Fibroblast of skin of right quadriceps (primary cell): ENCODE measurements around the gene TGFBI.
A peak's percentile ranks its signal among the peaks of the same experiment; 100 is the strongest.

Experiments
- DNase-seq: peaks from one replicate; pipeline ENCODE4 v3.0.0-alpha.2; 2013

The TGFBI gene

GRCh38 chr5:136066661-136067271, 38.0 kb downstream of the TGFBI start:
- peak; percentile 74 for DNase-seq

GRCh38 chr5:136067422-136067821, 38.6 kb downstream of the TGFBI start:
- no peak for DNase-seq

DNA sequence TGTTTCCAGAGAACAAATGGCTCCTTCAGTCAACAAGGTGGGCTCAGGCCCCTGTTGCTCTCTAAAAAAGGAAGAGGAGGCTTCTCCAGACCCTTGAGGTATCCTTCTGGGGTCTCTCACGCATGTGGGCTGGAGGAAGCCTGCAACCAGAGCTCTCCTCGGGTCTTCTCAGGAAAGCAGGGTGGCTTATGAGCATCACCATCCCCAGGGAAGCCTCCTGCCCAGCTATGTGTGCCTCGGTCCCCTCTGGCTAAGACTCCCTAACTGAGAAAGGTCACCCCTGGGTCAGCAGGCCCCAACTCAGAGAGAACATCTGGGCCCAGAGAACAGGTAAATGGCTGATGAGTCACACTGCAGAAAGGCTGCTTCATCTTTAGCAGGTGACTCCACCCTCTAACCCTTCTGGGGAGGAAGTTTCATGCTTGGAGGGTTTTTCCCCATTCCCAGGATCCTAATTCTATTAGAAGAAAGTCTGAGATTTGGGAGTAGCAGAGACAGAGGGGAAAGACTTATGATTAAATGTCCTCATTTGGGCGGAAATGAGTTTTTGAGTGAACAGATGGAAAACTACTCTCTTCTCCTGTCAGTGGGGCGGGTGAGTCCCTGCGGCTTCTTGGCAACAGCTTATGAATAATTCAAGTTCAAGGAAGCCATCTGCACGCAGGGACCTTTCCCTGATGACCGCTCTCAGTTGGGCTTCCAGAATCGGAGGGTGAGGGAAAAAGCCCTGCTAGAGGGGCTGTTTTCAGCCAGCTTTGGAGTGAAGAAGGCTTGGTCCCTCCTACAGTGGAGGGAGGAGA, 41.9 kb downstream of the TGFBI start:
- no peak for DNase-seq

DNA sequence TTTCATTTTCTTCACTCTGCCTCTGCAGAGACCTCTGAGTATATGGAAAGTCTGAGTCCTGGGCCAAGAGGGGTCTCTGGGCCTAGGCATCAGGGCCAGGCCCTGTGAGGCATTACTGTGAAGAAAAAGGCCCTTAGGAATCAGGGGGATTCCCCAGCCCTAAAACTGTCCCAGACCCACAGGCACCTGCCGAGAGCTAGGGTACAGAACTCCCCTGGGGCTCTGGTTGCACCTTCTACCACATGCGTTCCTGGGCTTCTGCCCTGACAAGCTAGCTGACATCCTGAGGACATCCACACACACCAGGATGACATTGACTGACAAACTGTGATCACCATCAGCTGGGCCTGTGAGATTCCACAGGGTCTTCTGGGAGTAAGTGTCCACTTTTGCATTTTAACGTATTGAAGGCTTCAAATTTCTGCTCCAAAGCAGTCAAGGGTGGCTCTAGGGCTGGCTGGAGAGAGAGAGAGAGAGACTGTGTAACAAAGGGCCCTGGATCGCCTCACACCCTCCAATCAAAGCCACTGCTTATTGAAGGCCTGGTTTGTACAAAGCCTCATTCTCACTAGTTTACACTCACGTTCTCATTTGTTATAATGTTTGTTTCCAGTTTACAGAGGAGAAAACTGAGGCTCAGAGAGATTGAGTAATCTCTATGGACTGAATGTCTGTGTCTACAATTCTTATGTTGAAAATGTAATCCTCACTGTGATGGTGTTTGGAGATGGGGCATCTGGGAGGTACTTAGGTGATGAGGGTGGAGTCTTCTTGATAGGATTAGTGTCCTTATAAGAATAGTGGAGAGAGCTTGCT, 45.1 kb downstream of the TGFBI start:
- peak; percentile 46 for DNase-seq

- peak; percentile 62 for DNase-seq
These were observed 46.7 kb downstream of the TGFBI start for GRCh38 chr5:136075466-136075891.

GRCh38 chr5:136076067-136076466, 47.3 kb downstream of the TGFBI start:
- no peak for DNase-seq

DNA sequence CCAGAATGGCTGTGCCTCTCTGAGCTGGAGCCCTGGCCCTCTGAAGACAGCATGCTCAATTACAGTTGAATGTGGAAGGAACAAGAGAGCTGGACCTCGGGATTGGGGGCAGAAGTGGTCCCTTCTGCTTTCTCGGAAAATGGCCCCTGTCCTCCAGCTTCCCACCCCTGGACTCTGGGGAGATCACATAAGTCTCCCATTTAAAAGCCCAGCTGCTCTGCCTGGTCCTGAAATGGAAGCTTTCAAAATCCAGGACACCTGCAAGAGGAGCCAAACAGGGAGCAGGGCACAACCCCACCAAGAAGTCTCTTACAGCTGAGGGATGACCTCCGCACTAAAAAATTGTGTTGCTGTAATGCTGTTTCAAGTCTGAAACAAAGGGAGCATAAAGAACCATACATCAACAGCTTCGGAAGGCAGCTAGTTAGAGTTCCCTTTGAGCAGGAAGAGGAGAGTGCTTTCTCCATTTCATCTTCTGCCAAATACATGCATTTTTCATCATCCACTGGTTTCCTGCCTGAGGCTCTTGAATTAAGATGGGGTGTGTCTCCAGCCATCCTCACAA, 48.2 kb downstream of the TGFBI start:
- DNase-seq = peak; percentile 37

- no peak for DNase-seq
These were observed 50.6 kb downstream of the TGFBI start for GRCh38 chr5:136079195-136079985.

GRCh38 chr5:136080113-136080482, 51.3 kb downstream of the TGFBI start:
- no peak for DNase-seq

GRCh38 chr5:136080483-136081216, 51.9 kb downstream of the TGFBI start:
- peak; percentile 89 for DNase-seq

DNA sequence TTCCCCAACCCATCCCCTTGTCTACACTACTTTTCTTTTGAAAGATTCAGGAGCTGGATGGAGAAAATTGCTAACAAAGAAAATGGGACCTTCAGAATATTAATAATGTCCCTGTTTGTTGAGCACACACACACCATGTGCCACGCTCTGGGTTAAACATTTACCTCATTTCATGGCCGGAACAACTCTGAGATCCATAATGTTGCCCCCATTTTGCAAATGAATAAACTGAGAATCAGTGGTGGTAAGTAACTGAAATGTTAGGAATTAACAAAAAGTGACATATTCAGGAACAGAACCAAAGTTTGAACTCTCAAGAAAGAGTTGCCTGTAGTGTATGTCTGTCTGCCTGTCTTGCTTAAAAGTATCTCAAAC, 52.4 kb downstream of the TGFBI start:
- DNase-seq = no peak

- peak; percentile 65 for DNase-seq
These were observed 53.8 kb downstream of the TGFBI start for GRCh38 chr5:136082390-136083193.

- DNase-seq = no peak
These were observed 55.9 kb downstream of the TGFBI start for GRCh38 chr5:136084698-136085097.

GRCh38 chr5:136086783-136087566, 58.2 kb downstream of the TGFBI start:
- DNase-seq = no peak

GRCh38 chr5:136087961-136088871, 59.4 kb downstream of the TGFBI start:
- peak; percentile 23 for DNase-seq

GRCh38 chr5:136089791-136090190, 61.0 kb downstream of the TGFBI start:
- no peak for DNase-seq

DNA sequence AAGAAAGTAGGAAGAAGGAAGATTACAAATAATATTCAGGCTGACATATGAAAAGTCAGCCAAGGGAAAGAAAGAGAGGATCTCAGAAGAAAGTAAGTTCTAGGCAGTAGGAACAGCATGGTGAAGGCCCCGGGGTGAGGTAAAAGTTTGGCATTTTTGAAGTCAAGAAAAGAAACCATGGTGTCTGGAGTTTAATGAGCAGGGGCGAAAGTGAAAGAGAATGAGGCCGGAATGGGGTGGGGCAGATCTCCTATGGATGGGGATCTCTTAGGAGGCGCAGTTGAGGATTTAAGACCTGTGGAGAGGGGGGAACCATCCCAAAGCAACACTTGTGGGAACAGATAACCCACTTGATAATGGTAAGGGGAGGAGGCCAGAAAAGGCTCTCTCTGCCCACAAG, 61.5 kb downstream of the TGFBI start:
- DNase-seq = no peak

- no peak for DNase-seq
These were observed 65.6 kb downstream of the TGFBI start for GRCh38 chr5:136094189-136094912.
